ENCODE data around the gene KIF21A. TPM values are rescaled to one million over a fixed set of nuclear protein-coding genes. Genes with fewer than 3 reads are reported as not detected.

Gene KIF21A
- total and polyA plus RNA-seq, 11 donors, result 27.9 to 53.1 (median 44.1) TPM

DNA sequence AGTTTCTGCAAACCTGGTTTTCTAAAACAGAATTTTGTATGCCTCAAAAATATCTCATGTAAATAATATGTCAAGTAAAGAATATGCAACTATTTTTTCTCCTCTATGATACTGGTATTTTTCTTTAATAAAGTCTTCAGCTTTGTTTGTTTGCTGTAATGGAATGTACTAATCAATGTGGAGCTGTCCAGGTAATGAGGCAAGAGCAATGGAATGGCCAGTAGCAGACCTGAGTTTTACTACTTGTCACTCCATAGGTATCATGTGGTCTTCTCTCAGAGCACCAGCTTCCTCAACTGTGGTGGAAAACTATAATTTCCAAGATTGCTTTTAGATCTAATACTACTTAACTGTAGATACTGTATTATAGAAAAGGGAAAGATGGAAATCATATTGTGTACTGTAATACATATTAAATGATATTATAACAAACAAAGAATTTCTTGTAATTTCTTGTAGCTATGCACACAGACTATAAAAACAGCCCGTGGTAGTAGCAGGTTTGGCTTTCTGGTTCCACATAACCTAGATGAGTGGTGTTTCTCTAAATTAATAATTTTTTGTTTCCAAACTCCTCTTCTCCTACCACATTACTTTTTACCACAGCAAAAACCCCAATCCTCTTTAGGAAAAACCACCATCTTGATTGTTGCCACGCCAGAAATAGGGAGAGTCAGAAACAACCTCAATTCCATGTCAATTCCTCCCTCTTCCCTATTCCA, 70.6 kb downstream of the KIF21A start:
- H3K27me3 ChIP-seq, result no peaks in the 10 kb centered on the region
- peaks cover 0 to 10% (median 0%) of the 10 kb centered on the region in 12 donors for H3K4me1 ChIP-seq
- ATAC-seq, result no peak
- no peak for DNase-seq
- TF ChIP-seq POLR2A (IDR thresholded peaks at IDR 0.05), result no peak
- TF ChIP-seq, protein P1, sequence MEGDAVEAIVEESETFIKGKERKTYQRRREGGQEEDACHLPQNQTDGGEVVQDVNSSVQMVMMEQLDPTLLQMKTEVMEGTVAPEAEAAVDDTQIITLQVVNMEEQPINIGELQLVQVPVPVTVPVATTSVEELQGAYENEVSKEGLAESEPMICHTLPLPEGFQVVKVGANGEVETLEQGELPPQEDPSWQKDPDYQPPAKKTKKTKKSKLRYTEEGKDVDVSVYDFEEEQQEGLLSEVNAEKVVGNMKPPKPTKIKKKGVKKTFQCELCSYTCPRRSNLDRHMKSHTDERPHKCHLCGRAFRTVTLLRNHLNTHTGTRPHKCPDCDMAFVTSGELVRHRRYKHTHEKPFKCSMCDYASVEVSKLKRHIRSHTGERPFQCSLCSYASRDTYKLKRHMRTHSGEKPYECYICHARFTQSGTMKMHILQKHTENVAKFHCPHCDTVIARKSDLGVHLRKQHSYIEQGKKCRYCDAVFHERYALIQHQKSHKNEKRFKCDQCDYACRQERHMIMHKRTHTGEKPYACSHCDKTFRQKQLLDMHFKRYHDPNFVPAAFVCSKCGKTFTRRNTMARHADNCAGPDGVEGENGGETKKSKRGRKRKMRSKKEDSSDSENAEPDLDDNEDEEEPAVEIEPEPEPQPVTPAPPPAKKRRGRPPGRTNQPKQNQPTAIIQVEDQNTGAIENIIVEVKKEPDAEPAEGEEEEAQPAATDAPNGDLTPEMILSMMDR (IDR thresholded peaks at IDR 0.05), result no peak
- H3K27ac ChIP-seq, result no peak overlapping the region
- no peaks in the 10 kb centered on the region for H3K9me3 ChIP-seq
- WGBS, 4 donors, result 80 to 87% (median 85%) methylated on average over 2 of the region's 2 CpGs
- no peak overlapping the region for H3K4me3 ChIP-seq
- H3K36me3 ChIP-seq, result peaks cover 0 to 6% (median 0%) of the 10 kb centered on the region in 9 donors
- intact Hi-C loops (cut with DNase I), result loop anchor here in 3 of 10 donors (5.0 to 10.0 kb wide), 2 partner anchors 70 to 72 kb away; partner anchors contain the start of gene KIF21A (in 3 of the 3)

GRCh38 chr12:39369756-39370155, 73.2 kb downstream of the KIF21A start:
- intact Hi-C loops (cut with DNase I), result loop anchor here in 3 of 10 donors (5.0 to 10.0 kb wide), 2 partner anchors 73 to 75 kb away; partner anchors contain the start of gene KIF21A (in 3 of the 3)

GRCh38 chr12:39368891-39369290, 74.0 kb downstream of the KIF21A start:
- no peak for ATAC-seq
- peaks cover 0 to 22% (median 5%) of the 10 kb centered on the region in 9 donors for H3K36me3 ChIP-seq
- peaks cover 0 to 3% (median 0%) of the 10 kb centered on the region in 12 donors for H3K4me1 ChIP-seq
- H3K4me3 ChIP-seq, result no peak overlapping the region
- WGBS, 4 donors, result 92 to 98% (median 97%) methylated on average over 2 of the region's 2 CpGs
- H3K27ac ChIP-seq, result no peak overlapping the region
- DNase-seq, result no peak
- H3K9me3 ChIP-seq, result no peaks in the 10 kb centered on the region
- TF ChIP-seq, protein P1 (IDR thresholded peaks at IDR 0.05), result no peak
- no peak for TF ChIP-seq POLR2A (IDR thresholded peaks at IDR 0.05)
- intact Hi-C loops (cut with DNase I), result no loop called here
- no peaks in the 10 kb centered on the region for H3K27me3 ChIP-seq

More at GRCh38 chr12:39369756-39370155, 73.2 kb downstream of the KIF21A start:
- H3K27ac ChIP-seq, result no peak overlapping the region
- TF ChIP-seq, protein P1 (IDR thresholded peaks at IDR 0.05), result no peak
- TF ChIP-seq POLR2A (IDR thresholded peaks at IDR 0.05), result no peak
- H3K4me1 ChIP-seq, result peaks cover 0 to 3% (median 0%) of the 10 kb centered on the region in 12 donors
- no peaks in the 10 kb centered on the region for H3K9me3 ChIP-seq
- WGBS, 4 donors, result 80 to 87% (median 83%) methylated on average over 2 of the region's 2 CpGs
- peaks cover 0 to 22% (median 5%) of the 10 kb centered on the region in 9 donors for H3K36me3 ChIP-seq
- H3K27me3 ChIP-seq, result no peaks in the 10 kb centered on the region
- no peak for DNase-seq
- no peak overlapping the region for H3K4me3 ChIP-seq
- ATAC-seq, result no peak

DNA sequence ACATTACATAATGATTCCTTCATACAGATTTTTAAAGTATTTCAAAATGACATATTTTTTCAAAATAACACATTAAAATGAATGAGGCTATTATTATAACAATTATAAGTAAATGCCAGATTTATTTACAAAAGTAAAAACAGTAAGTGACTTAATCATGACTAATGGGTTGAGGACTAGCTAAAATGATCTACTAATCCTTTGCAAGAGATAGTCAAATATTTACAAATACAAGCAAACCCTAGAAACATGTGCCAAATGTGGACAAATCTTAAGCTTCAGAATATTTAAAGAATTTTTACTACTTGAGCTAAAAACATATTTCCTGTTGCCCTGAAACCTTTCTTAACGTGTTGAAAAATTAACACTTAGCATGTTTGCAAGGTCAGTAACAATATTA, 74.8 kb downstream of the KIF21A start:
- 45 to 51% (median 51%) methylated on average over 1 of the region's 1 CpG for WGBS, 4 donors
- no peak for ATAC-seq
- H3K27me3 ChIP-seq, result no peaks in the 10 kb centered on the region
- intact Hi-C loops (cut with DNase I), result no loop called here
- H3K36me3 ChIP-seq, result peaks cover 0 to 22% (median 5%) of the 10 kb centered on the region in 9 donors
- H3K27ac ChIP-seq, result no peak overlapping the region
- DNase-seq, result no peak
- H3K4me1 ChIP-seq, result peaks cover 0 to 3% (median 0%) of the 10 kb centered on the region in 12 donors
- no peaks in the 10 kb centered on the region for H3K9me3 ChIP-seq
- H3K4me3 ChIP-seq, result no peak overlapping the region
- TF ChIP-seq, protein P1 (IDR thresholded peaks at IDR 0.05), result no peak
- no peak for TF ChIP-seq POLR2A (IDR thresholded peaks at IDR 0.05)
